GM20000 (cell line): ENCODE data around the gene CLEC4D.
"Not testable (repeated sequence)": the region's sequence is repeated elsewhere in the genome, so short reads cannot be mapped to it uniquely, and the experiment has no call there.

ENCODE experiments used
- DNase-seq: peaks from one replicate; pipeline ENCODE4 v3.0.0; 2012; ENCODE audit warnings: low spot score
- TF ChIP-seq, protein P1 (sequence below): IDR thresholded peaks from 2 replicates; pipeline ENCODE4 v1.5.1; 2012; ENCODE audit warnings: mild to moderate bottlenecking, control low read depth; ENCODE audit errors: extremely low read depth, missing control alignments

Gene CLEC4D

GRCh38 chr12:8554451-8555195 is 41.3 kb downstream of the CLEC4D start:
- TF ChIP-seq, protein P1, sequence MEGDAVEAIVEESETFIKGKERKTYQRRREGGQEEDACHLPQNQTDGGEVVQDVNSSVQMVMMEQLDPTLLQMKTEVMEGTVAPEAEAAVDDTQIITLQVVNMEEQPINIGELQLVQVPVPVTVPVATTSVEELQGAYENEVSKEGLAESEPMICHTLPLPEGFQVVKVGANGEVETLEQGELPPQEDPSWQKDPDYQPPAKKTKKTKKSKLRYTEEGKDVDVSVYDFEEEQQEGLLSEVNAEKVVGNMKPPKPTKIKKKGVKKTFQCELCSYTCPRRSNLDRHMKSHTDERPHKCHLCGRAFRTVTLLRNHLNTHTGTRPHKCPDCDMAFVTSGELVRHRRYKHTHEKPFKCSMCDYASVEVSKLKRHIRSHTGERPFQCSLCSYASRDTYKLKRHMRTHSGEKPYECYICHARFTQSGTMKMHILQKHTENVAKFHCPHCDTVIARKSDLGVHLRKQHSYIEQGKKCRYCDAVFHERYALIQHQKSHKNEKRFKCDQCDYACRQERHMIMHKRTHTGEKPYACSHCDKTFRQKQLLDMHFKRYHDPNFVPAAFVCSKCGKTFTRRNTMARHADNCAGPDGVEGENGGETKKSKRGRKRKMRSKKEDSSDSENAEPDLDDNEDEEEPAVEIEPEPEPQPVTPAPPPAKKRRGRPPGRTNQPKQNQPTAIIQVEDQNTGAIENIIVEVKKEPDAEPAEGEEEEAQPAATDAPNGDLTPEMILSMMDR: no peak
- DNase-seq: no peak

DNA sequence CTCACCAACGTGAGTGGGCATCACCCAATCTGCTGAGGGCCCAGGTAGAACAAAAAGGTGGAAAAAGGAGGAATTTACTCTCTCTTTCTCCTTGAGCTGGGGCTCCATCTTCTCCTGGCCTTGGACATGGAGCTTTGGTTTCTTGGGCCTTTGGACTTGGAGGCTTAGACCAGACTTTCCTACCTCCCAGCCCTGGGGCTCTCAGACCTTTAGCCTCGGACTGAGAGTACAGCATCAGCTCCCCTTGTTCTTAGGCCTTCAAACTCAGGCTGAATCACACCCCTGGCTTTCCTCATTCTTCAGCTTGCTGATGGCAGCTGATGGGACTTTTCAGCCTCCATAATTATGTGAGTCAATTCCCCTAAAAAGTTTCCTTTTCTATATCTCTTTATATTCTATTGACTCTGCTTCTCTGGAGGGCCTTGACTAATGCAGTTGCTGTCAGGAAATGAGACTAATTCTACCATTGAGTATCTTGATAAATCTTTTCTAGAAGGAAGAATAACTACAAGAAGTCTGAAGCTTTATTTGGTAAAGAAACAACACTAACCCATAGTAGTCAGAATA is 43.3 kb downstream of the CLEC4D start:
- TF ChIP-seq, protein P1: no peak
- DNase-seq: no peak

DNA sequence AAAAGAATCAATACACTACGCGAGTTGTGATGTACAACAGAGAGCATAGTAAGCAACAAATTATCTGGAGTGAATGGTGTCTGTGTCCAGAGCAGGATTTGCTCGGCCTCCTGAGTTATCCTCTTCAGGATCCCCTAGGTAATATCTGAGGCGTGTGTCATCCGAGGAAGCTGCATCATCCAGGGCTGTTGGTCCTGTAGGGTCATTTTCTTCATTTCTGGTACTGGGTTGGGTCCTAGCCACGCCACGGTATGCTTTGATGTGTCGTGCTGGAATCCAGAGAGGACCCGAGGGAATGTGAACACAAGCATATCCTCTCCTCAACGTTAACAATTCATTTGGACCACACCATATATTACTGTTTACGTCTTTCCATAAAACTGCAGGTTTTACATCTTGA is 46.4 kb downstream of the CLEC4D start:
- DNase-seq: no peak
- TF ChIP-seq, protein P1: no peak

GRCh38 chr12:8561011-8561410 is 47.7 kb downstream of the CLEC4D start:
- TF ChIP-seq, protein P1: no peak
- DNase-seq: no peak

GRCh38 chr12:8562310-8562709 is 49.0 kb downstream of the CLEC4D start:
- DNase-seq: no peak
- TF ChIP-seq, protein P1: no peak

DNA sequence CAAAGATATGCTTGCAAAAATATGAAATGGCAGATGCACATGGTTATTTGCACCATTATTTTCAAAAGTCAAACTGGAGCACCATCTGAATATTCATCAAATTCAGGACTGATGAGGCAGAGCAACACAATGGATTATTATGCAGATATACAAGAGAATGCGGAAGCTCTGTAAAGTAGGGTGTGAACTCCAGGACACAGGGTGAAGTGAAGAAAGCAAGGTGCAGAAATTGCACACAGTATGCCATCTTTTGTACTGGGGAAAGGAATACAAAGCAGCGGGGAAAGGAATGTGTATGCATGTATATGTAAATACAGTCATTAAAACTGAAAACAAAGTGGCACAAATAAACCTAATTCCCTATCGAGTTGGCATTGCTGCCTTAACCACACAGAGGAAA is 50.1 kb downstream of the CLEC4D start:
- TF ChIP-seq, protein P1: no peak
- DNase-seq: no peak

DNA sequence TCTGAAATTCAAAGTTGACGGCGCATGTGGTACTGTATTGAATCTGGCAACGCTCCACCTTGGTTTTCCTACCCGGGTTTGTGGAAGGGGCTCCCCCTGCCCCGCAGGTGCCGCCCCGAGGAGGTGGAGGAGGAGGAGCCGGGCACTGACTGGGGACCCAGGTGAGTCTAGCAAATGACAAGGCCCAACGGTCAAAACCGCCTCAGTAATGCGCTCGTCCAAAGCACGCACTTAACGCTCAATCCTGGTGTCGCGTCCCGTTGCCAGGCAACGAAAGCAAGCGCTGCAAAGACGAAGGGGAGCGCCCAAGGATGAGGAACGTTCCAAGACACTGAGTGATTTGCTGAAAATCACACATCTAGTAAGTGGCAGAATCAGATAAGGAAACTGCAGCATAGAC is 51.4 kb downstream of the CLEC4D start:
- TF ChIP-seq, protein P1: no peak
- DNase-seq: no peak

DNA sequence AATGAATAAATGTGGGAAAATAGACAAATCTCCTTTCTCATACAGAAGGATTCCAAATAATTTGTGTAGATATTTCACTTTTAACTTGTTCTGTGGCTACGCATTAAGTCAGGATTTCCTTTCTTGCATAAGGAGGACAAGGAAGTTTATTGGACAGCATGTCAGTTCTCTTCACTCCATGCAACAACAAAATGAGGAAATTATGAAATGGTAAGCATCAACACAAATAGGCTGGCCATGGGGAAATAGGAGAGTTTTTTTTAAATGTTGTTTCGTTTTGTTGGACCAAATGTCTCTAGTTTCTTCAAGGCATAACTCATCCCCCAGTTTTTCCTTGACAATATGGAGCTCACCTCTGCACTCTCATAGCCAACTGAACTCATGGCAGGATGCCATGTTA is 52.7 kb downstream of the CLEC4D start:
- not testable (repeated sequence) for DNase-seq
